ENCODE measurements around the gene XRRA1. TPM values are rescaled to one million over a fixed set of nuclear protein-coding genes. Genes with fewer than 3 reads are reported as not detected.

Gene XRRA1
- total and polyA plus RNA-seq, 2 of the 13 experiments (the other 11 are each of a cell fraction or from before 2014, with no cell fraction given), result 7.6 to 10.5 TPM

- TF ChIP-seq ZSCAN20 (CRISPR knock-in tag; IDR thresholded peaks at IDR 0.05; ENCODE audit: borderline replicate concordance) (no peak), BHLHE40 (IDR thresholded peaks at IDR 0.05; ENCODE audit: low read length) (peak; percentile 90), ZNF160 (CRISPR knock-in tag; IDR thresholded peaks at IDR 0.05) (no peak), THAP11 (CRISPR knock-in tag; IDR thresholded peaks at IDR 0.05) (peak; percentile 18; the same call in 1 of the 2 replicates), ARNT (IDR thresholded peaks at IDR 0.05) (no peak), TARDBP (CRISPR knock-in tag; IDR thresholded peaks at IDR 0.05) (peak; percentile 59), ZNF883 (CRISPR knock-in tag; IDR thresholded peaks at IDR 0.05; ENCODE audit: not compliant biosample characterization) (no peak), ZSCAN9 (CRISPR knock-in tag; IDR thresholded peaks at IDR 0.05; ENCODE audit: borderline replicate concordance) (no peak), KIAA2018 (CRISPR knock-in tag; IDR thresholded peaks at IDR 0.05; ENCODE audit: borderline replicate concordance) (no peak), ZBTB25 (CRISPR knock-in tag; IDR thresholded peaks at IDR 0.05) (no peak), SP4 (CRISPR knock-in tag; IDR thresholded peaks at IDR 0.05) (no peak), ZBTB42 (CRISPR knock-in tag; IDR thresholded peaks at IDR 0.05) (no peak), DRAP1 (CRISPR knock-in tag; IDR thresholded peaks at IDR 0.05) (no peak), GATAD2A (CRISPR knock-in tag; IDR thresholded peaks at IDR 0.05) (peak; percentile 59), CHD4 (IDR thresholded peaks at IDR 0.05; ENCODE audit: borderline replicate concordance, low read length) (no peak; the same call in 1 of the 2 replicates), ARHGAP35 (CRISPR knock-in tag; IDR thresholded peaks at IDR 0.05; ENCODE audit: borderline replicate concordance) (no peak), HOMEZ (CRISPR knock-in tag; IDR thresholded peaks at IDR 0.05; ENCODE audit: low read depth) (0 out of 2 replicates have a peak, but pooled peaks have one; percentile 12), CCDC6 (CRISPR knock-in tag; IDR thresholded peaks at IDR 0.05) (0 out of 2 replicates have a peak, but pooled peaks have one; percentile 36), RFXAP (CRISPR knock-in tag; IDR thresholded peaks at IDR 0.05; ENCODE audit: borderline replicate concordance) (0 out of 2 replicates have a peak, but pooled peaks have one; percentile 23)
Measured at GRCh38 chr11:74849525-74850391, 99.1 kb downstream of the XRRA1 start (continued).
